ENCODE results near the gene KDELR3. TPM values are rescaled to one million over a fixed set of nuclear protein-coding genes. Genes with fewer than 3 reads are reported as not detected.

KDELR3 gene
- total RNA-seq, 1 experiment from 2014 or later: 15.5 TPM

DNA sequence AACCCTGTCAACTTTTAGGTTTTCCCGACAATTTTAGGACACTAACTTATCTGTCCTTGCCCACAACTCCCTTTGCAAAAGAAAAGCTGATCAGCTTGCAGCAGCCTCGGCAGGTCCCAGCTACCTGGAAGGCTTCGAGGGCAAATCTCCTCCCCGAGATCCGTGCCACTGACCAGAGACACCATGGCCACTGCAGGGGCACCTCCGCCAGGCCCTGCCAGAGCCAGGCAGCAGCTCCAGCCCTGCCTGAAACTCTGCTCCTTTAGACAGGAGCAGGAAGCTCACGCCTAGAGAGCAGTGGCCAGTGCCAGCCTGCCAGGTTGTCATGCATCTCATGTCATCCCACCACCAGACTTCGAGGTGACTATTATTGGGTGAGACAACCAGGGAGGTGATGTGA is 34.0 kb upstream of the KDELR3 start:
- POLR2A ChIA-PET (ENCODE audit: unreplicated experiment): interaction anchor here (0.6 kb wide), 1 partner anchor 35 kb away, joined by 4 read pairs; no protein-coding TSS in a partner anchor
- BruUV-seq (replicated peaks): no TSS peak
- H4K20me1 ChIP-seq (ENCODE audit: insufficient read depth): no peaks in the 10 kb centered on the region
- no peaks in the 10 kb centered on the region for H3K9me3 ChIP-seq (ENCODE audit: insufficient read depth, low read depth)
- H3F3A ChIP-seq (ENCODE audit: insufficient read depth, low read depth): no peaks in the 10 kb centered on the region
- intact Hi-C loops (cut with micrococcal nuclease; ENCODE audit: unreplicated experiment): no loop called here
- H3K4me2 ChIP-seq: no peak overlapping the region
- no peaks in the 10 kb centered on the region for H3K36me3 ChIP-seq (ENCODE audit: low read depth)
- no peaks in the 10 kb centered on the region for H3K4me1 ChIP-seq (replicated peaks; ENCODE audit: insufficient read depth)
- no peak for TF ChIP-seq EZH2 (IDR thresholded peaks at IDR 0.05; ENCODE audit: low read depth)
- TF ChIP-seq CTCF (conservative IDR thresholded peaks at IDR 0.05): no peak
- H3K79me2 ChIP-seq (ENCODE audit: low read depth): no peaks in the 10 kb centered on the region
- H3K9me2 ChIP-seq (ENCODE audit: insufficient read depth): no peaks in the 10 kb centered on the region
- no peak for DNase-seq
- no peak overlapping the region for H3K27ac ChIP-seq
- H2AFZ ChIP-seq: no peak overlapping the region
- H3K27me3 ChIP-seq (ENCODE audit: insufficient read depth, low read depth): 0 out of 2 replicates have a peak, but pooled peaks cover 3% of the 10 kb centered on the region
- CTCF ChIA-PET: interaction anchor here (0.6 kb wide), 1 partner anchor 204 kb away, joined by 3 read pairs; no protein-coding TSS in a partner anchor
- H3K4me3 ChIP-seq: no peak overlapping the region

- CTCF ChIA-PET: interaction anchor here (0.6 kb wide), 1 partner anchor 103 kb away, joined by 3 read pairs; no protein-coding TSS in a partner anchor
Measured at GRCh38 chr22:38435010-38435409, 32.9 kb upstream of the KDELR3 start.

GRCh38 chr22:38435965-38436364 is 31.9 kb upstream of the KDELR3 start:
- Histone ChIP-seq H3K27me3 (ENCODE audit: insufficient read depth, low read depth) (peaks cover 8% of the 10 kb centered on the region; the same call in 1 of the 2 replicates), H3K27ac (no peak overlapping the region), H3K79me2 (ENCODE audit: low read depth) (no peaks in the 10 kb centered on the region), H3K36me3 (ENCODE audit: low read depth) (no peaks in the 10 kb centered on the region), H3K4me2 (no peak overlapping the region), H3F3A (ENCODE audit: insufficient read depth, low read depth) (no peaks in the 10 kb centered on the region), H3K9me2 (ENCODE audit: insufficient read depth) (no peaks in the 10 kb centered on the region), H4K20me1 (ENCODE audit: insufficient read depth) (no peaks in the 10 kb centered on the region), H3K4me3 (no peak overlapping the region), H3K4me1 (replicated peaks; ENCODE audit: insufficient read depth) (no peaks in the 10 kb centered on the region), H2AFZ (no peak overlapping the region), H3K9me3 (ENCODE audit: insufficient read depth, low read depth) (no peaks in the 10 kb centered on the region)
- BruUV-seq (replicated peaks): no TSS peak
- ChIA-PET POLR2A (ENCODE audit: unreplicated experiment) (no interaction called here), CTCF (no interaction called here)
- no peak for TF ChIP-seq EZH2 (IDR thresholded peaks at IDR 0.05; ENCODE audit: low read depth)
- TF ChIP-seq CTCF (conservative IDR thresholded peaks at IDR 0.05): no peak
- intact Hi-C loops (cut with micrococcal nuclease; ENCODE audit: unreplicated experiment): no loop called here
- DNase-seq: no peak

More at GRCh38 chr22:38435010-38435409, 32.9 kb upstream of the KDELR3 start:
- Histone ChIP-seq H3K36me3 (ENCODE audit: low read depth) (no peaks in the 10 kb centered on the region), H3K4me1 (replicated peaks; ENCODE audit: insufficient read depth) (no peaks in the 10 kb centered on the region), H2AFZ (no peak overlapping the region), H3K9me3 (ENCODE audit: insufficient read depth, low read depth) (no peaks in the 10 kb centered on the region), H3K79me2 (ENCODE audit: low read depth) (no peaks in the 10 kb centered on the region), H3K4me3 (no peak overlapping the region), H3K9me2 (ENCODE audit: insufficient read depth) (no peaks in the 10 kb centered on the region), H4K20me1 (ENCODE audit: insufficient read depth) (no peaks in the 10 kb centered on the region), H3K27me3 (ENCODE audit: insufficient read depth, low read depth) (0 out of 2 replicates have a peak, but pooled peaks cover 3% of the 10 kb centered on the region), H3F3A (ENCODE audit: insufficient read depth, low read depth) (no peaks in the 10 kb centered on the region), H3K4me2 (no peak overlapping the region), H3K27ac (no peak overlapping the region)
- intact Hi-C loops (cut with micrococcal nuclease; ENCODE audit: unreplicated experiment): no loop called here
- no peak; the same call in 1 of the 2 replicates for TF ChIP-seq CTCF (conservative IDR thresholded peaks at IDR 0.05)
- TF ChIP-seq EZH2 (IDR thresholded peaks at IDR 0.05; ENCODE audit: low read depth): no peak
- POLR2A ChIA-PET (ENCODE audit: unreplicated experiment): no interaction called here
- DNase-seq: no peak
- BruUV-seq (replicated peaks): no TSS peak

Measured in PC-9 (cell line).